ENCODE results near the gene EXD3. TPM values are rescaled to one million over a fixed set of nuclear protein-coding genes. Genes with fewer than 3 reads are reported as not detected.

Gene EXD3
- total RNA-seq, 2 experiments from 2014 or later: 20.8 to 27.0 TPM

DNA sequence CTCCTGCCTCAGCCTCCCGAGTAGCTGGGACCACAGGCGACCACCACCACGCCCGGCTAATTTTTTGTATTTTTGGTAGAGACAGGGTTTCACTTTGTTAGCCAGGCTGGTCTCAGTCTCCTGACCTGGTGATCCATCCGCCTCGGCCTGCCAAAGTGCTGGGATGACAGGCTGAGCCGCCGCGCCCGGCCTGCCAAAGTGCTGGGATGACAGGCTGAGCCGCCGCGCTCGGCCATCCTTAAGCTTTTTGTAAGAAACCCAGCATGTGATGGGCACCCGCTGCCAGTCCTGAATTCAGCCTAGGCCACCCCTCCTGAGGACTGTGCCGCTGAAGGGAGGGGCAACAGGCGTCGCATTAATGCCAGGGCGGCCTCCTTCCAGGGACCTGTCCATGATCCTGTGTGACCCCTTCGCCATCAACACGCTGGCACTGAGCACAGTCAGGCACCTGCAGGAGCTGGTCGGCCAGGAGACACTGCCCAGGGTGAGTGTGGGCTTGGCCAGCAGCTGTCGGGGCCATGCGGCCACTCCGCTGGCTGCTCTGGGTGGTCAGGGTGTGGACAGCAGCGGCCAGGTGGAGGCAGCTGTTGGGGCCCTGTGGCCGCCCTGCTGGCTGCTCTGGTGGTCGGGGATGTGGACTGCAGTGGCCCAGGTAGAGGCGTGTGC lies 157.3 kb downstream of the EXD3 start:
- ChIA-PET CTCF (ENCODE audit: unreplicated experiment) (no interaction called here), POLR2A (interaction anchor here (1.1 kb wide), 1 partner anchor 11 kb away, joined by 3 read pairs; no protein-coding TSS in a partner anchor)
- peaks cover 61% of the 10 kb centered on the region for H3K36me3 ChIP-seq (ENCODE audit: insufficient read depth, low read length)
- H3K4me2 ChIP-seq (ENCODE audit: low read length): no peak overlapping the region
- H4K20me1 ChIP-seq (ENCODE audit: insufficient read depth, low read length): no peaks in the 10 kb centered on the region
- H3K4me1 ChIP-seq (ENCODE audit: insufficient read depth, low read length, poor library complexity, severe bottlenecking): peaks cover 40% of the 10 kb centered on the region
- BruUV-seq (replicated peaks): no TSS peak
- no peaks in the 10 kb centered on the region for H3K9me3 ChIP-seq (ENCODE audit: low read length)
- peaks cover 18% of the 10 kb centered on the region; the same call in 1 of the 2 replicates for H3K79me2 ChIP-seq (ENCODE audit: insufficient read depth, low read depth, low read length)
- no peak overlapping the region for H2AFZ ChIP-seq (ENCODE audit: low read length)
- intact Hi-C loops (cut with micrococcal nuclease; ENCODE audit: unreplicated experiment): no loop called here
- no peak for DNase-seq (ENCODE audit: low spot score)
- no peak overlapping the region for H3K27ac ChIP-seq (ENCODE audit: low read depth, low read length, poor library complexity, severe bottlenecking)
- TF ChIP-seq, protein P1, sequence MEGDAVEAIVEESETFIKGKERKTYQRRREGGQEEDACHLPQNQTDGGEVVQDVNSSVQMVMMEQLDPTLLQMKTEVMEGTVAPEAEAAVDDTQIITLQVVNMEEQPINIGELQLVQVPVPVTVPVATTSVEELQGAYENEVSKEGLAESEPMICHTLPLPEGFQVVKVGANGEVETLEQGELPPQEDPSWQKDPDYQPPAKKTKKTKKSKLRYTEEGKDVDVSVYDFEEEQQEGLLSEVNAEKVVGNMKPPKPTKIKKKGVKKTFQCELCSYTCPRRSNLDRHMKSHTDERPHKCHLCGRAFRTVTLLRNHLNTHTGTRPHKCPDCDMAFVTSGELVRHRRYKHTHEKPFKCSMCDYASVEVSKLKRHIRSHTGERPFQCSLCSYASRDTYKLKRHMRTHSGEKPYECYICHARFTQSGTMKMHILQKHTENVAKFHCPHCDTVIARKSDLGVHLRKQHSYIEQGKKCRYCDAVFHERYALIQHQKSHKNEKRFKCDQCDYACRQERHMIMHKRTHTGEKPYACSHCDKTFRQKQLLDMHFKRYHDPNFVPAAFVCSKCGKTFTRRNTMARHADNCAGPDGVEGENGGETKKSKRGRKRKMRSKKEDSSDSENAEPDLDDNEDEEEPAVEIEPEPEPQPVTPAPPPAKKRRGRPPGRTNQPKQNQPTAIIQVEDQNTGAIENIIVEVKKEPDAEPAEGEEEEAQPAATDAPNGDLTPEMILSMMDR (conservative IDR thresholded peaks at IDR 0.05; ENCODE audit: low read length): no peak
- TF ChIP-seq EZH2phosphoT487 (IDR thresholded peaks at IDR 0.05; ENCODE audit: borderline replicate concordance, low read depth, low read length): no peak
- no peaks in the 10 kb centered on the region for H3K9me2 ChIP-seq (ENCODE audit: insufficient read depth, low read length)
- H3K4me3 ChIP-seq (ENCODE audit: low read depth, low read length, poor library complexity, severe bottlenecking): no peak overlapping the region

DNA sequence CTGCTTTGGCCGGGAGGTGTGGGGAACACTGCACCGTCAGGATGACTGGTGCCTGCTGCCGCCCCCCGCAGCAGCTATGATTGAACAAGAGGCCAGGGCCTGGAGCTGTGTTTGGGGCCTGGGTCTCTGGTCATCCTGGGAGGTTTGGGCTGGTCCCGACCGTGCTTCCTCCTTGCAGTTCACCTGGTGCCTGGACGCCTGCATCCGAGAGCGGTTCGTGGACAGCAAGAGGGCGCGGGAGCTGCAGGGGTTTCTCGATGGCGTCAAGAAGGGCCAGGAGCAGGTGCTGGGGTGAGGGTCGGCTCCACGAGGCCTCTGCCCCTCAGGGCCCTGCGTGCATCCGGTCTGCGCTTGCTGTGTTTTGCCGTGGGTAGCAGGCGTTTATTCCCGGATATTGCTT lies 158.9 kb downstream of the EXD3 start:
- no peaks in the 10 kb centered on the region for H3K9me2 ChIP-seq (ENCODE audit: insufficient read depth, low read length)
- intact Hi-C loops (cut with micrococcal nuclease; ENCODE audit: unreplicated experiment): no loop called here
- DNase-seq (ENCODE audit: low spot score): no peak
- no peak overlapping the region for H3K27ac ChIP-seq (ENCODE audit: low read depth, low read length, poor library complexity, severe bottlenecking)
- H2AFZ ChIP-seq (ENCODE audit: low read length): no peak overlapping the region
- ChIA-PET POLR2A (no interaction called here), CTCF (ENCODE audit: unreplicated experiment) (no interaction called here)
- peaks cover 16% of the 10 kb centered on the region; the same call in 1 of the 2 replicates for H3K79me2 ChIP-seq (ENCODE audit: insufficient read depth, low read depth, low read length)
- no peaks in the 10 kb centered on the region for H4K20me1 ChIP-seq (ENCODE audit: insufficient read depth, low read length)
- no peak overlapping the region for H3K4me2 ChIP-seq (ENCODE audit: low read length)
- peaks cover 29% of the 10 kb centered on the region for H3K4me1 ChIP-seq (ENCODE audit: insufficient read depth, low read length, poor library complexity, severe bottlenecking)
- TF ChIP-seq, protein P1 (conservative IDR thresholded peaks at IDR 0.05; ENCODE audit: low read length): no peak
- TF ChIP-seq EZH2phosphoT487 (IDR thresholded peaks at IDR 0.05; ENCODE audit: borderline replicate concordance, low read depth, low read length): no peak
- no TSS peak for BruUV-seq (replicated peaks)
- H3K9me3 ChIP-seq (ENCODE audit: low read length): no peaks in the 10 kb centered on the region
- no peak overlapping the region for H3K4me3 ChIP-seq (ENCODE audit: low read depth, low read length, poor library complexity, severe bottlenecking)
- peaks cover 60% of the 10 kb centered on the region for H3K36me3 ChIP-seq (ENCODE audit: insufficient read depth, low read length)

DNA sequence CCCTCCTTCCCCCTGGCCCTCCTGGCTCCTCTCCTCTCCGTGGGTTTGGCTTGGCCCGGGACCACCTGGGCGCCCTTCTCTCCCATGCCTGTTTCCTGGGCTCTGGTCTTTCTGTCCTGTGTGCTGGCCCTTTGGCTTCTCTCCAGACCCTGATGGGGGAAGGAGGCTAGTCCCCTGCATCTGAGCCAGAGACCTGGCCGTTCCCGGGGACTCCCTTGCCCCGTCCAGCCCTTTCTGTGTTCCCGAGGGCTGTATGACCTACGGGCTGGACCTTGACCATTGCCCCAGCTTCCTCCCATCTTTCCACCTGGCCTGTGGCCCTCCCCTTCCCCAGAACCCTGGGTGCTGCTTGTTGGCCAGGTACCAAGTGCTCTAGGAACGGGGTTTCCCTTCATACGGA lies 159.5 kb downstream of the EXD3 start:
- ChIA-PET CTCF (ENCODE audit: unreplicated experiment) (no interaction called here), POLR2A (no interaction called here)
- H3K4me3 ChIP-seq (ENCODE audit: low read depth, low read length, poor library complexity, severe bottlenecking): no peak overlapping the region
- peaks cover 60% of the 10 kb centered on the region for H3K36me3 ChIP-seq (ENCODE audit: insufficient read depth, low read length)
- TF ChIP-seq, protein P1 (conservative IDR thresholded peaks at IDR 0.05; ENCODE audit: low read length): no peak
- no peak for TF ChIP-seq EZH2phosphoT487 (IDR thresholded peaks at IDR 0.05; ENCODE audit: borderline replicate concordance, low read depth, low read length)
- peaks cover 15% of the 10 kb centered on the region; the same call in 1 of the 2 replicates for H3K79me2 ChIP-seq (ENCODE audit: insufficient read depth, low read depth, low read length)
- no peak overlapping the region for H3K4me2 ChIP-seq (ENCODE audit: low read length)
- no peaks in the 10 kb centered on the region for H3K9me3 ChIP-seq (ENCODE audit: low read length)
- BruUV-seq (replicated peaks): no TSS peak
- no peak overlapping the region for H3K27ac ChIP-seq (ENCODE audit: low read depth, low read length, poor library complexity, severe bottlenecking)
- H3K9me2 ChIP-seq (ENCODE audit: insufficient read depth, low read length): no peaks in the 10 kb centered on the region
- peaks cover 27% of the 10 kb centered on the region for H3K4me1 ChIP-seq (ENCODE audit: insufficient read depth, low read length, poor library complexity, severe bottlenecking)
- H2AFZ ChIP-seq (ENCODE audit: low read length): no peak overlapping the region
- no peaks in the 10 kb centered on the region for H4K20me1 ChIP-seq (ENCODE audit: insufficient read depth, low read length)
- intact Hi-C loops (cut with micrococcal nuclease; ENCODE audit: unreplicated experiment): no loop called here
- no peak for DNase-seq (ENCODE audit: low spot score)
